ENCODE measurements around the gene NUTM1. TPM values are rescaled to one million over a fixed set of nuclear protein-coding genes. Genes with fewer than 3 reads are reported as not detected.

Gene NUTM1
- total and polyA plus RNA-seq, 2 of the 13 experiments (the other 11 are each of a cell fraction or from before 2014, with no cell fraction given) = not detected

- Histone ChIP-seq H4K20me1 (ENCODE audit: insufficient read depth, low read length) (no peaks in the 10 kb centered on the region), H3K4me2 (ENCODE audit: low read depth, low read length) (no peak overlapping the region), H3K4me1 (ENCODE audit: insufficient read depth, low read length) (peaks cover 21% of the 10 kb centered on the region), H3K79me2 (ENCODE audit: insufficient read depth, low read length) (peaks cover 2% of the 10 kb centered on the region), H3K36me3 (replicated peaks in 1 of 2; ENCODE audit: control insufficient read depth in 1 of 2, insufficient read depth in 2 of 2, low read length in 2 of 2) (peaks cover 3 to 4% of the 10 kb centered on the region in 2 experiments; a peak in 3 of 5 replicates), H3K9ac (ENCODE audit: insufficient read depth, low read depth, low read length) (no peak overlapping the region), H2AFZ (ENCODE audit: low read length) (no peak overlapping the region), H3K9me3 (ENCODE audit: low read length) (no peaks in the 10 kb centered on the region), H3K27me3 (ENCODE audit: control insufficient read depth in 1 of 2, insufficient read depth in 2 of 2, low read length in 2 of 2) (no peaks in the 10 kb centered on the region), H3K4me3 (replicated peaks in 1 of 3; ENCODE audit: insufficient read depth in 1 of 3, low read depth in 2 of 3, low read length in 3 of 3) (no peak overlapping the region), H3K27ac (ENCODE audit: extremely low read length, insufficient read depth, low read length) (no peak overlapping the region)
- BruUV-seq (replicated peaks) = no TSS peak
- CTCF ChIA-PET (ENCODE audit: low intra/inter-chr PET ratio, low total read pairs) = no interaction called here
- 92% methylated on average over 8 of the region's 8 CpGs for WGBS (ENCODE audit: low lambda C conversion rate)
- in situ Hi-C loops (cut with HindIII; ENCODE audit: extremely low pct_ligation_motif_present, low pct_unique_long_range_greater_than_20kb) = loop anchor here (10.0 to 25.0 kb wide), 2 partner anchors 71 to 302 kb away; partner anchors contain the start of gene GOLGA8A
- intact Hi-C loops (cut with micrococcal nuclease; ENCODE audit: unreplicated experiment) = no loop called here
- POLR2A ChIA-PET = no interaction called here
- FAIRE-seq (no peak), ATAC-seq (no peak), DNase-seq (ENCODE audit: low spot score) (no peak)
- no peak for TF ChIP-seq SRY (CRISPR knock-in tag; IDR thresholded peaks at IDR 0.05)
- no peak for TF ChIP-seq ZNF713 (CRISPR knock-in tag; IDR thresholded peaks at IDR 0.05)
- no peak for TF ChIP-seq NFKB2 (CRISPR knock-in tag; IDR thresholded peaks at IDR 0.05; ENCODE audit: borderline replicate concordance)
- no peak for TF ChIP-seq STAG1 (CRISPR knock-in tag; IDR thresholded peaks at IDR 0.05)
- no peak for TF ChIP-seq DBP (CRISPR knock-in tag; IDR thresholded peaks at IDR 0.05; ENCODE audit: not compliant biosample characterization)
- TF ChIP-seq ZFYVE20 (CRISPR knock-in tag; IDR thresholded peaks at IDR 0.05; ENCODE audit: borderline replicate concordance, low read depth) = no peak
- TF ChIP-seq CHD4 (IDR thresholded peaks at IDR 0.05; ENCODE audit: borderline replicate concordance, low read length) = no peak
- TF ChIP-seq IRF2 (CRISPR knock-in tag; IDR thresholded peaks at IDR 0.05) = no peak
- no peak for TF ChIP-seq ZNF773 (CRISPR knock-in tag; IDR thresholded peaks at IDR 0.05; ENCODE audit: borderline replicate concordance)
- TF ChIP-seq ZNF589 (CRISPR knock-in tag; conservative IDR thresholded peaks at IDR 0.05) = no peak
- TF ChIP-seq PTBP1 (IDR thresholded peaks at IDR 0.05; ENCODE audit: low read depth, low read length, poor library complexity, severe bottlenecking) = no peak
Observed at GRCh38 chr15:34364041-34364440, 20.9 kb downstream of the NUTM1 start.
